Left cardiac atrium (tissue), 4 donors: ENCODE data around the gene LRCOL1. TPM values are rescaled to one million over a fixed set of nuclear protein-coding genes. Genes with fewer than 3 reads are reported as not detected.

ENCODE experiments used
- ATAC-seq, 2 donors: fragments of 200-7000 bp; cut with Tn5 transposase; one replicate each; pipeline ENCODE4 v1.9.1; 2020; ENCODE audit warnings: mild to moderate bottlenecking in 2 of 2, moderate library complexity in 2 of 2
- DNase-seq: peaks from one replicate; pipeline ENCODE4 v3.0.0-alpha.2; 2020
- intact Hi-C, 2 donors: fragments of 100-400 bp; cut with DNase I; formaldehyde crosslinking; loops; one replicate each; pipeline versions ENCODE4 v1.14.1 to v1.15.1; 2022 to 2023
- total RNA-seq, 2 donors: library from RNA; stranded (reverse); fragmentation: NEBNext Ultra II Directional; extraction: Animal tissue kit (Norgen Biotek cat#: 25700); gene quantifications; one replicate each; pipeline ENCODE4 v1.2.1, GENCODE V29; 2021
- donor health status: DM: no; HTN: yes; CAD: no.
- donor health status: DM: no; HTN: yes; CAD: no; lungs with severe emphysema.
- donor health status: DM: yes; HTN: yes; CAD: no.
- donor health status: Dilated cardiomyopathy.

Gene LRCOL1
- total RNA-seq, 2 donors from 2014 or later = not detected

DNA sequence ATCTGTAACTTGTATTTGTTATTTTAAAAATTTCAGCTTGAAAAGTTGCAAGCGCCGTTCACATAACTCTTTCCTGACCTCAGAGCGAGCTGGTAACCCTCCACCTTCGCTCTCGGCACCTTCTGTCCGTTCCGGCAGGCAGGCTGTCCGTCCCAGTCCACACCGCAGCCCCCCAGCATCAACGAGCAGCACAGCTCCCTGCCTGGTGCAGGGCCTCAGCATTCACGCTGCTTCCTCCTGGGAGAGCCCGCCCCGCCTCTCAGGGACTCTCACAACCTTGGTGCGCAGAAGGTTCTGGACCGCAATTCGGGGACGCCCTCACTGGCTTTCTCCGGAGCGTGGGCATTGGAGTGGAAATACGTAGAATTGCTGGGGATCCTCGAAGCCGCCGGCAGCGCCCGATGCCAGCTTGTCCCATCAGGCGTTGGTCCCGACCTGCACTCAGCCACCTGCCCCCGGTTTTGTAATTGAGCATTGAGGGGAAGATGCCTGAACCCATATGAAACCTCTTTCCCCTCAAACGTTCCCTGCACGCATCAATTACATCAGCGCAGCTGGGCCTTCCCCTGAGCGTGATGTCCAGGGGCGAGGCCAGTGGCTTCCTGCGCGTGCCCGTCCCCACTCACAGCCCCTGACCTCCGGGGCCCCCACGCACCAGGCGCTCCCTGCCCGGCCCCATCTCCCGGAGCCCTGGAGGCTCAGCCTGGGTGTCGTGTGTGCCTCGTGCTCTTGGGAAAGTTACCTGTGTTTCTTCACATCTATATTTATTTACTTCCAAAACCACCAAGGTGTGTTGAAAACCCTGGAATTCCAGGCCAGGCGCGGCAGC, 19.1 kb downstream of the LRCOL1 start:
- intact Hi-C loops = no loop called here
- ATAC-seq (no peak), DNase-seq (no peak)

DNA sequence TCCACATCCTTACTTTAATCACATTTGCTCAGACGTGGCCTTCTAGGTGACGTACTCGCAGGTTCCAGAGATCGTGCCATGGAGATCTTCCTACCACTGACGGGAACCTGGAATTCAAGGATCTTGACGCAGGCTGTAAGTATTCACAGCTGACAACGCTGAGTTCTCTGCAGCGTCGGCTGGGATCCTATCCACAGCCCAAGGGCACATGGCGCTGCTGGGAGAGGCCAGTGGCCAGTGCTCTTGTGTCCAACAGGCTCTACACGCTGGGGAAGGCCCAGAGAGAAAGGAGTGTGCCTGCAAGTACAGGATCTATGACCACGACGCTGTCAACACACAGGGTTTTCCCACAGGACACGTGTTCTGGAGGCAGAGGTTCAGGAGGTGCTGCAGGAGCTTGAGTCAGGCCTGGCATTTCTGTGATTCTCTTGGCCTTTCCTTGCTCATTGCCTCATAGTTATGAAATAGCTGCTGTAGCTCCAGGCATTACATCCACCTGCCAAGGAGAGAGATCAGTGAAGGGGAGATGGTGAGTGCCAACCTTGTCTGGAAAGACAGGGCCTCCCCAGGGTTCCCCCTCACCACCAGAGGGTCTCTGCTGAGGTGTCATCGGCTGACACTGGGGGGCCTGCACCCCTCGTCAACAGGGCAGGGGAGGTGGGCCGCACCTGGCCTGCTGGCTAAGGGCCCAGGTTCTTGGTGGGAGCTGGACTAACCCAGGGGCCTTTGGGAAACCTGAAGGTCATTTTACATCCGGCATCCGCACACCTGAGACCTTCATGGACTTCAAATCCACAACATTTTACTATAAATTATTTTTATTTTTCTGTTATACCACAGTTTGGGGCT, 21.3 kb downstream of the LRCOL1 start:
- intact Hi-C loops = no loop called here
- DNase-seq (no peak), ATAC-seq (no peak)

DNA sequence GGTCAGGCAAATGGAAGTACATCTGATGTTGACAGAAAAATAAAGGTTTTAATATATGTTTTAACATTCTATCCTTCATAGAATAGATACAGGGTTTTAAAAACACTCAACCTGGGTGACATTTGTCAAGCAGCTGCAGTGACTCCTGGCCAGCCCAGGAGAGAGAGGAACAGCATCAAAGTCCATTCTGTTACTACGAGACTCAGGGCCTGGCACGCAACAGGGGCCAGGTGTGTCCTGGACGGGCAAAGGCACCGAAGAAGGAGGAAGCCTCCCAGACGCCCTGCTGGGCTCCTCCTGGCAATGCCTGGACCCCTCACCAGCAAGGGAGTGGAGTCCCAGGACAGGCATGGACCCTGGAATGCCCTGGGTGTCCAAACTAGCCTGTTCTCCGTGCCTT, 22.1 kb downstream of the LRCOL1 start:
- intact Hi-C loops = no loop called here
- ATAC-seq (no peak), DNase-seq (no peak)

DNA sequence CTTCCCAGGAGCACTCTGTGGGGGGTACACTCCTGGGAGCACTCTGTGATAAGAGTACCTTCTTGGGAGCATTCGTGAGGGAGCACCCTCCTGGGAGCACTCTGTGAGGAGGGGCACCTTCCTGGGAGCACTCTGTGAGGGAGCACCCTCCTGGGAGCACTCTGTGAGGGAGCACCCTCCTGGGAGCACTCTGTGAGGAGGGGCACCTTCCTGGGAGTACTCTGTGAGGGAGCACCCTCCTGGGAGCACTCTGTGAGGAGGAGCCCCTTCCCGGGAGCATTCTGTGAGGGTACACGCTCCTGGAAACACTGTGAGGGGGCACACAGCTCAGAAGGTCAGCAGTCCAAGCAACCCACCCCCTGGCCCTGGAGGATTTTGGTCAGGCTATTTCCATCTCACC, 22.6 kb downstream of the LRCOL1 start:
- DNase-seq = no peak
- no peak for ATAC-seq
- intact Hi-C loops = no loop called here

DNA sequence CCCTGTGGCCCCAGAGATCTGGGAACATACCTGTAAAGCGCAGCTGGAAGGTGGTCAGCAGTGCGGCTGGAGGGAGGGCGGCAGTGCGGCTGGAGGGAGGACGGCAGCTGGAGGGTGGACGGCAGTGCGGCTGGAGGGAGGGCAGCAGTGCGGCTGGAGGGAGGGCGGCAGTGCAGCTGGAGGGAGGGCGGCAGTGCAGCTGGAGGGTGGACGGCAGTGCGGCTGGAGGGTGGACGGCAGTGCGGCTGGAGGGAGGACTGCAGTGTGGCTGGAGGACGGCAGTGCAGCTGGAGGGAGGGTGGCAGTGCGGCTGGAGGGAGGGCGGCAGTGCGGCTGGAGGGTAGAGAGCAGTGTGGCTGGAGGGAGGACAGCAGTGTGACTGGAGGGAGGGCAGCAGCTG, 23.5 kb downstream of the LRCOL1 start:
- intact Hi-C loops = no loop called here
- DNase-seq (no peak), ATAC-seq (no peak)

DNA sequence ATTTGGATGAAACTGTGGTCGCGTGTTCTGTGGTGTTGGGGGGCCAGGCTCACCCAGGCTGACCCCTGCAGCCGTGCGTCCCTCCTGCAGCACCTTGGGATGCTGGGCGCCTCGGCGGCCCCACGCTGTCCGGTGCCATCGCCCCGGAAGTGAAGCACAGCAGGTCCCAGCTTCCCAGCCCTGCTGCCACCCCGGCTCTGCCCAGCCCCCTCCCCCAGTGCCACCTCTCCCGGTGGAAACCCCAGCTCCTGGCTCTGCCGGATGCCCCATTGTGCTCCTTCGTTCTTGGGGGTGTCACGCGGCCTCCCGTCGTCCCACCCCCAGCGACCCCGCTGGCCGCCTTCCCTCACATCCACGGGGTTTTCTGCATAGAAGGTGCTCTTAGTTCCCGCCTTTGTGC, 25.2 kb downstream of the LRCOL1 start:
- DNase-seq (no peak), ATAC-seq (no peak)
- intact Hi-C loops = no loop called here

DNA sequence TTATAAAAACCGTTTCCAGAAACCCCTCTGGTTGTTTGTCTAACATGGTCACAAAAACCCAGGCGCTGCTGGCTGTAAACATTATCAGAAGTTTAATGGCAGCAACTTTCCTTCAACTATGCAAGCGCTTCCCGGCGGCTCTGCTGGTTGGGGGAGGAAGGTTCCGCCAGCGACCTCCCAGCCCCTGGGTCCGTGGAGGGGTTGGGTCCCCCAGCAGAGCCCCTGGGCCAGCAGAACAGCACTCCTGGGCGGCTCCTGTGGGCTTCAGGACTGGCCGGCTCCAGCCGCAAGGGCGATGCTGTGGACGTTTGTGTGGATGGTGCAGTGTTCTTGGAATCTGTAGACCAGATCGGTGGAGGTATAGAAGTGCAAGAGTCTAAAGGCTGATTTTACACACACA, 26.0 kb downstream of the LRCOL1 start:
- ATAC-seq (no peak), DNase-seq (no peak)
- intact Hi-C loops = no loop called here

DNA sequence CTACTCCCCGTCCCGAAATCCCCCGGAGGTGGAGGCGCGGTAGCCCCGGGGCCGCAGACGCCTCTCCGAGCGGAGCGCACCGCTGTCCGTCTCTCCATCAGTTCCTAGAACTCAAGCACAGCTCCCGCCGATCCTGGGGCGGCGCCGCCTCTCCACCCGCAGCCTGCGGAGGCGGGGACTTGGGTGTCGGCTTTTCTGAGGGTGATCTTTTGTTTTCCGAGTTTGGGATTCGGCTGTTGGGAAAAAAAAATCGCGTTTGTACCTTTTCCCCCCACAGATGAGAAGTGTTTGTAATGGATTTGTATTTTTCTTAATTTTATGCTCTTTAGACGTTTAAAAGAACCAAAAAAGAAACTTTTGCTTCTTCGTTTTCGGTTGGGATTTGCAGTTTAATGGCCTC, 26.6 kb downstream of the LRCOL1 start:
- DNase-seq (no peak), ATAC-seq (no peak)
- intact Hi-C loops = no loop called here

DNA sequence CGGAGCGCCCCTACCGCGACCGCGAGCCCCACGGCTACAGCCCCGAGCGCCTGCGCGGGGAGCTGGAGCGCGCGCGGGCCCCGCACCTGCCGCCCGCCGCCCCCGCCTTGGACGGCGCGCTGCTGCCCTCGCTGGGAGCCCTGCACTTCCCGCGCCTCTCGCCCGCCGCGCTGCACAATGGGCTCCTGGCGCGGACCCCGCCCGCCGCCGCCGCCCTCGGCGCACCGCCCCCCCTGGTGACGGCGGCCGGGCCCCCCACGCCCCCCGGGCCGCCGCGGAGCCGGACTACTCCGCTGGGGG, 27.0 kb downstream of the LRCOL1 start:
- DNase-seq = no peak
- ATAC-seq = no peak
- intact Hi-C loops = no loop called here

DNA sequence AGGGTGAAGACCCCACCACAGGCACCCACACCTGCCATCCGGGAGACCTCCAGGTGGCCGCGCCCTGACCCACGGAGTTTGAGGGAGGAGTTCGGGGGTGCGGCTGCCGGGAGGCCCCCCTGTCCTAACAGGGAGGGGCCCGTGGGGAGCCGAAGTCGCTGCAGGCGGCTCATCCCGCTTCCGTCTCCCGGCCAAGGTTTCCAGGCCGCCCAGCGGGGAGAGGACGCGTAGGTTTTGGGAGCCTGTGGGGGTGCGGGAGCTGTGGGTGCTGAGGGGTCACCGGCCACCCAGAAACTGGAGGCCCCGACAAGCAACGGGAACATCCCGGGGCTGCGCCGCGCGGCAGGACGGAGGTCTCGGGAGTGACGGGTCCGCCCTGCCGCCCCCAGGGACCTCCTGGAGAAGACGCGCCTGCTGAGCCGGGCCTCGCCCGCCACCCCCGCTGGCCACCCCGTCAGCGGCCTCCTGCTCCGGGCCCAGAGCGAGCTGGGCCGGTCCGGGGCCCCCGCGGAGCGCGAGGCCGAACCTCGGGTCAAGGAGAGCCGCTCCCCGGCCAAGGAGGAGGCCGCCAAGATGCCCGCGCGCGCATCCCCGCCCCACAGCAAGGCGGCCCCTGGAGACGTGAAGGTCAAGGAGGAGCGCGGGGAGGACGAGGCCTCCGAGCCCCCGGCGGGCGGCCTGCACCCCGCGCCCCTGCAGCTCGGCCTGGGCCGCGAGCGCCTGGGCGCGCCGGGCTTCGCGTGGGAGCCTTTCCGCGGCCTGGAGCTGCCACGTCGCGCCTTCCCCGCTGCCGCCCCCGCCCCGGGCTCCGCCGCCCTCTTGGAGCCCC, 27.6 kb downstream of the LRCOL1 start:
- intact Hi-C loops = no loop called here
- peak; percentile 8 to 13 for ATAC-seq
- DNase-seq = no peak

DNA sequence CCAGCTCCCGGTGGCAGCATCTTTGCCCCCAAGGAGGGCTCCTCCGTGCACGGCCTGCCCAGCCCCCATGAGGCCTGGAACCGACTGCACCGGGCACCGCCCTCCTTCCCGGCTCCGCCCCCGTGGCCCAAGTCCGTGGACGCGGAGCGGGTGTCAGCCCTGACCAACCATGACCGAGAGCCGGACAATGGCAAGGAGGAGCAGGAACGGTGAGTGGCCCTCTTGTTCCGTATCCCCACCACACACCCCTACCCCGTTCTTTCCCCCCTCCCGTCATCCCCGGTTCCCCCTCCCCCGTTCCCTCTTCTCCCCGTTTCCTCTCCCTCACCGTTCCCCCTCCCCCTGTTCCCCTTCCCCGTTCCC, 28.3 kb downstream of the LRCOL1 start:
- DNase-seq (peak; percentile 57), ATAC-seq (peak; percentile 71 to 72)

DNA sequence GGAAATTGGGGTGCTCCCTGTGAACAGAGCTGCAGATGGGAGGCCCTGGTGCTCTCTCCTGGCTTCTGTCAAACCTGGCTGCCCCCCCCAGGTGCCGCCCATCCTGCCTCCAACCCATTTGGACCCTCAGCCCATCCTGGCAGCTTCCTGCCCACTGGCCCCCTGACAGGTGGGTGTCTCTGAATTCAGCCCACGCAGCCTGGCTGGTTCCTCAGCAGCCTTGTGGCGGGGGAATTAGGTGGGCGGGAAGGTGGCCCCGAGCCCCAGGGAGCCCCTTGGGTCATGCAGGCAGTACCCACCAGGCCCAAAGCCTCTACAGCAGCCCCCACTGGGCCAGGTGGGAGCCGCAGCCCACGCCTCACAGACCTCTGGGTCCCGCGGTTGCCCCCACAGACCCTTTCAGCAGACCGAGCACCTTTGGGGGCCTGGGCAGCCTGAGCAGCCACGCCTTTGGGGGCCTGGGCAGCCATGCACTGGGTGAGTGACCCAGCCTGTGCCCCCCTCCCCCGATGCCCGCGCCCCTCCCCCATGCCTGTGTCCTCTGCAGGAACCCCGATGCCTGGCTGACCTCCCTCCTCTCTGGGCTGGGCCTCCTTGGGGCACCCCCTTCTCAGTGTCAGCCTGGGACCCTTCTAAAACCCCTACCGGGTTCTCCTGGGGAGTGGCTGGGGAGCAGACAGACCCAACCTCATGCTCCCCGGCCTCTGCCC, 28.9 kb downstream of the LRCOL1 start:
- intact Hi-C loops = no loop called here
- peak in 1 of 2 donors; percentile 1 for ATAC-seq
- no peak for DNase-seq

More for the DNA sequence above, 28.3 kb downstream of the LRCOL1 start:
- intact Hi-C loops = no loop called here

DNA sequence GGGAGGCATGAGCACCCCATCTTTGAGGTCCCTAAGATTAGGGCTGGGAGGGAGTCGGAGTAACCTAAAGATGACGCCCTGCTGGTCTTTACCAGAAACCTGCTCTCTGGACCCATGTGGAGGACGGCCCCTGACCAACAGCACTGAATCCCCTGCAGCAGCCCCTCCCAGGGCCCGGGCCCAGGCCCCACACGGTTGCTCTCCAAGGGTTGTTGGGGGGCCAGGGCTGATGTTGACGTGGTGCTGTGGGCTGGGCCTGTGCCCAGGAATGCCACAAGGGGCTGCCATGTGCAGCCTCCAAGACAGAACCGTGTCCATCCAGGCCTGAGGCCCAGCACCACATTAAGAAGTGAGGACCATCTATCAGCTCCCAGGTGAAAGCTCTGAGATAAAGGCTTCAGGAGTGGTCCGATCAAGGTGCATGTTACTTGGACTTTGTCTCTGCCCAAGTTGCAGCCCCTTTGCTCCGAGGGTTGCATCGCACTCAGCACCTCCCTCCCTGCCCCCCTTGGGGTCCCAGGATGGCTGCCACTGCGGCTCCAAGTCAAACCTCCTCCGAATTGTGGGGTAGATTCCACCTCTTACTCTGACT, 29.6 kb downstream of the LRCOL1 start:
- no peak for DNase-seq
- no peak for ATAC-seq
- intact Hi-C loops = no loop called here

DNA sequence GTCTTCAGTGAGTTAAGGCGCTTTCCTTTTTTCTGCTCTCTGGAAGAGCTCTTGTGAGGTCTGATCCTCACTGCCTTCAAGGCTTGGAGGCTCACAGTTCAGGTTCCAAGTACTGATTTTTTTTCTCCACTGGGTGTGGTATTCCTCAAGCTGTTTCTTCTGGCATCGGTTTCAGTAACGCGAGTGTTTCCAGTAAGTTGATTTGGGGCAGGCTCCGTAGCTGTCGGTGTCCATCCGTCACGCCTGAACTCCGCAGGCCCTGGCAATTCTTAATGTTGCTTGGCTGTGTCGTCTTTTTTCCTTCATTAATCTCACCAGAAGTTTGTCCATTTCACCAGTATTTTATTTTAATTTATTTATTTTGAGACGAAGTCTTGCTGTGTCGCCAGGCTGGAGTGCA, 30.6 kb downstream of the LRCOL1 start:
- ATAC-seq = peak in 1 of 2 donors; percentile 7
- no peak for DNase-seq
- intact Hi-C loops = no loop called here

DNA sequence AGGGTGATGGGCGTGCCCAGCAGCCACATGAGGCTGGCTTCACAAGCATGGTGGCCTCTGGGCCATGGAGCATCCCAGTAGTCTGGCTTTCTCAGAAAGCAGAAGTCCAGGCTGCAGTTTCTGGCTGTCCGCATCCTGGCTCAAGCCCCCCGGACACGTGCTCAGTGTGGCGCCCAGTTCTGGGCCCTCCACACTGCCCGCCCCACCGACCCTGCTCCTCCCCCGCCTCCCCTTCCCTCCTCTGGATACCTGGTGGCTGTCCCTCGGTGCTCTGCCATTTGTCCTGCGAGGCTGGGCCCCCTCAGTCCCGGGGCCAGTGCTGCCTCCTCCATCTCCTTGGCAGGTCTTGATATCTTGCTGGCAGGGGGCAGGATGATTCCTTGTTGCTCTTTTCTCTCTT, 31.6 kb downstream of the LRCOL1 start:
- intact Hi-C loops = no loop called here
- no peak for DNase-seq
- no peak for ATAC-seq

DNA sequence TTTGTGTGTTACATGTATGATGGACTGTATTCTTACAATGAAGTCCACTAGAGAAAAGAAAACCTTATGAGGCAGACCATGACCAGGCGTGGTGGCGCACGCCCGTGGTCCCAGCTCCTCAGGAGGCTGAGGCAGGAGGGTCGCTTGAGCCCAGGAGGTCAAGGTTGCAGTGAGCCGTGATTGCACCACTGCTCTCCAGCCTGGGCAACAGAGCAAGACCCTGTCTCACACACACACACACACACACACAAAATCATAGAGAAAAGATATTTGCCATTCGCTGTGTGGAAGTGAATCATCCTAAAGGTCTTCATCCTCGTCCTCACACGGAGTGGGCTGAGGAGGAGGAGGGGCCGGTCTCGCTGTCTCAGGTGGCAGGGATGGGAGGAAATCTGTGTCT, 32.3 kb downstream of the LRCOL1 start:
- no peak for ATAC-seq
- intact Hi-C loops = no loop called here
- no peak for DNase-seq

DNA sequence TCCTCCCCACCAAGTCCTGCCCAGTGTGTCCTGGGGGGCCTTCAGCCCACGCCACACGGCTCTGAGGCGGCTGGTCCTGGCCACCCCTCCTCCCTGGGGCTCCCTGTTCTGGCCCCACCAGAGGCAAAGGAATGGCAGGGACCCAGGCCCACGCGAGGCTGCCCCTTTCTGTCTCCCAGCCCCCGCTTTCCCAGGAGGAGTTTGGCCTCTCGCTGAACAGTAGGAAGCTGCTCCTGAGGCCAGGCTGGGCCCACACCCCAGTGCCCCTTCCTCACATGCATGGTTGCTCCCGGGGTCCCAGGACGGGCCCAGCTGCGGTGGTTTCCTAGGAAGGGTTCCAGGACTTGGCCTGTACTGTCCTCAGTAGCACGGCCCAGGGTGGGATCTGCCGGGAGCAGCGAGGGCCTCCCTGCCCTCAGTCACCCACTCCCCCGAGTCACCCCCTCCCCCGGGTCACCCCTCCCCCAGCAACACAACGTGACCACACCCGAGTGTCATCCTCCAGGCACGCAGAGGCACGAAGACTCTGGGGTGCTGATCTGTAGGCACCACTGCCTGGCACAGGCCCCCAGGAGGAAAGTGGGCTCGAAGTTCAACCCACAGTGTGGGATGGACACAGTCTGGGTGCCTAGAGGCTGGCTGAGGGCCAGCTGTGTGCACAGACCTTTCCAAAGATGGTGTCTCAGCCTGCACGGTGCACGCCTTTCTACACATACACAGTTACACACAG, 33.0 kb downstream of the LRCOL1 start:
- intact Hi-C loops = no loop called here
- no peak for ATAC-seq
- no peak for DNase-seq

DNA sequence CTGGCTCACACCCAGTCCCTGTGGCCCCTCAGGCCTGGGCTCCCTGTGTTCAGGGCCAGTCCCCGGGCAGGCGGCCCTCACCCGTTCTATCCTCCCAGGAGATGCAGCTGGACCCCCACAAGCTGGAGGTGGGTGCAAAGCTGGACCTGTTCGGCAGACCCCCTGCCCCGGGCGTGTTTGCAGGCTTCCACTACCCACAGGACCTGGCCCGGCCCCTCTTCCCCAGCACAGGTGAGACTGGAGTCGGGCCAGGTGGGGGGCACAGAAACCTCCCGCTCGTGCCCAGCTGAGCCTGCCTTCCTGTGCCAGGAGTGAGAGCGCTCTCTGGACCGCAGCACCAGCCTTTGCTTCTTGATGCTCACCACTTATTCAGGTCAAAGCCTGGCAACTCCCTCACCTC, 33.7 kb downstream of the LRCOL1 start:
- DNase-seq = no peak
- intact Hi-C loops = no loop called here
- ATAC-seq = no peak
